ENCODE results near the gene AZU1.

AZU1 gene

GRCh38 chr19:872266-872951, 44.8 kb downstream of the AZU1 start:
- H3K36me3 ChIP-seq (ENCODE audit: control insufficient read depth, insufficient read depth, low read length) = peaks cover 2% of the 10 kb centered on the region
- no peak overlapping the region for H3K23ac ChIP-seq (ENCODE audit: low read length)
- H2BK5ac ChIP-seq (ENCODE audit: low read length) = no peak overlapping the region
- no CpG with 5 or more reads among the region's 27 CpGs for WGBS (ENCODE audit: extremely low coverage, insufficient coverage, low lambda C conversion rate)
- no peak overlapping the region for H2BK15ac ChIP-seq (replicated peaks; ENCODE audit: low read depth)
- no peak overlapping the region for H3K4me3 ChIP-seq (ENCODE audit: low read length)
- no peak overlapping the region for H3K4ac ChIP-seq (ENCODE audit: low read depth, low read length)
- no peak overlapping the region for H4K5ac ChIP-seq (ENCODE audit: low read length)
- H3K27ac ChIP-seq (ENCODE audit: low read depth, low read length) = no peak overlapping the region
- no peak overlapping the region for H3K18ac ChIP-seq (ENCODE audit: low read length)
- H3K79me1 ChIP-seq (ENCODE audit: low read length) = no peaks in the 10 kb centered on the region
- H2AK5ac ChIP-seq (ENCODE audit: low read length) = no peak overlapping the region
- no peak overlapping the region for H4K8ac ChIP-seq (ENCODE audit: low read depth, low read length)
- DNase-seq = peak; percentile 88
- no peaks in the 10 kb centered on the region for H3K4me1 ChIP-seq (ENCODE audit: control insufficient read depth, low read depth, low read length)
- H3K9ac ChIP-seq (ENCODE audit: low read length) = no peak overlapping the region
- H3K56ac ChIP-seq (ENCODE audit: low read length) = peak overlapping the region; percentile 25
- no peak overlapping the region for H2BK120ac ChIP-seq (ENCODE audit: low read depth, low read length)
- no peaks in the 10 kb centered on the region for H3K27me3 ChIP-seq (ENCODE audit: insufficient read depth, low read length, poor library complexity)
- H3K79me2 ChIP-seq (ENCODE audit: control insufficient read depth, insufficient read depth, low read length) = no peaks in the 10 kb centered on the region
- H3K4me2 ChIP-seq (ENCODE audit: low read length) = no peak overlapping the region

GRCh38 chr19:873084-873483, 45.4 kb downstream of the AZU1 start:
- H4K5ac ChIP-seq (ENCODE audit: low read length) = no peak overlapping the region
- no peak overlapping the region for H2AK5ac ChIP-seq (ENCODE audit: low read length)
- H4K8ac ChIP-seq (ENCODE audit: low read depth, low read length) = no peak overlapping the region
- no peaks in the 10 kb centered on the region for H3K4me1 ChIP-seq (ENCODE audit: control insufficient read depth, low read depth, low read length)
- no peak overlapping the region for H2BK5ac ChIP-seq (ENCODE audit: low read length)
- H3K18ac ChIP-seq (ENCODE audit: low read length) = no peak overlapping the region
- H3K4ac ChIP-seq (ENCODE audit: low read depth, low read length) = no peak overlapping the region
- no peak overlapping the region for H3K4me3 ChIP-seq (ENCODE audit: low read length)
- H3K79me1 ChIP-seq (ENCODE audit: low read length) = no peaks in the 10 kb centered on the region
- H3K56ac ChIP-seq (ENCODE audit: low read length) = no peak overlapping the region
- no CpG with 5 or more reads among the region's 13 CpGs for WGBS (ENCODE audit: extremely low coverage, insufficient coverage, low lambda C conversion rate)
- H3K23ac ChIP-seq (ENCODE audit: low read length) = no peak overlapping the region
- no peak overlapping the region for H2BK15ac ChIP-seq (replicated peaks; ENCODE audit: low read depth)
- no peaks in the 10 kb centered on the region for H3K79me2 ChIP-seq (ENCODE audit: control insufficient read depth, insufficient read depth, low read length)
- no peak overlapping the region for H3K4me2 ChIP-seq (ENCODE audit: low read length)
- no peak overlapping the region for H3K9ac ChIP-seq (ENCODE audit: low read length)
- peak; percentile 74 for DNase-seq
- H3K27ac ChIP-seq (ENCODE audit: low read depth, low read length) = no peak overlapping the region
- H3K27me3 ChIP-seq (ENCODE audit: insufficient read depth, low read length, poor library complexity) = no peaks in the 10 kb centered on the region
- no peak overlapping the region for H2BK120ac ChIP-seq (ENCODE audit: low read depth, low read length)
- H3K36me3 ChIP-seq (ENCODE audit: control insufficient read depth, insufficient read depth, low read length) = peaks cover 2% of the 10 kb centered on the region

GRCh38 chr19:873561-874041, 46.0 kb downstream of the AZU1 start:
- H3K27me3 ChIP-seq (ENCODE audit: insufficient read depth, low read length, poor library complexity) = no peaks in the 10 kb centered on the region
- H4K8ac ChIP-seq (ENCODE audit: low read depth, low read length) = no peak overlapping the region
- H3K79me1 ChIP-seq (ENCODE audit: low read length) = no peaks in the 10 kb centered on the region
- H3K36me3 ChIP-seq (ENCODE audit: control insufficient read depth, insufficient read depth, low read length) = peaks cover 2% of the 10 kb centered on the region
- no peak overlapping the region for H3K56ac ChIP-seq (ENCODE audit: low read length)
- no peaks in the 10 kb centered on the region for H3K4me1 ChIP-seq (ENCODE audit: control insufficient read depth, low read depth, low read length)
- H2AK5ac ChIP-seq (ENCODE audit: low read length) = no peak overlapping the region
- H4K5ac ChIP-seq (ENCODE audit: low read length) = no peak overlapping the region
- no peak overlapping the region for H2BK15ac ChIP-seq (replicated peaks; ENCODE audit: low read depth)
- H3K18ac ChIP-seq (ENCODE audit: low read length) = no peak overlapping the region
- WGBS (ENCODE audit: extremely low coverage, insufficient coverage, low lambda C conversion rate) = no CpG with 5 or more reads among the region's 22 CpGs
- no peak overlapping the region for H3K4me2 ChIP-seq (ENCODE audit: low read length)
- H3K4ac ChIP-seq (ENCODE audit: low read depth, low read length) = no peak overlapping the region
- H3K23ac ChIP-seq (ENCODE audit: low read length) = no peak overlapping the region
- no peaks in the 10 kb centered on the region for H3K79me2 ChIP-seq (ENCODE audit: control insufficient read depth, insufficient read depth, low read length)
- DNase-seq = no peak
- no peak overlapping the region for H2BK5ac ChIP-seq (ENCODE audit: low read length)
- H3K9ac ChIP-seq (ENCODE audit: low read length) = no peak overlapping the region
- no peak overlapping the region for H3K27ac ChIP-seq (ENCODE audit: low read depth, low read length)
- no peak overlapping the region for H2BK120ac ChIP-seq (ENCODE audit: low read depth, low read length)
- H3K4me3 ChIP-seq (ENCODE audit: low read length) = no peak overlapping the region

- Histone ChIP-seq H3K79me2 (ENCODE audit: control insufficient read depth, insufficient read depth, low read length) (no peaks in the 10 kb centered on the region), H3K4me2 (ENCODE audit: low read length) (no peak overlapping the region), H2BK15ac (replicated peaks; ENCODE audit: low read depth) (no peak overlapping the region), H3K36me3 (ENCODE audit: control insufficient read depth, insufficient read depth, low read length) (no peaks in the 10 kb centered on the region), H3K4ac (ENCODE audit: low read depth, low read length) (no peak overlapping the region), H3K4me3 (ENCODE audit: low read length) (no peak overlapping the region), H3K4me1 (ENCODE audit: control insufficient read depth, low read depth, low read length) (no peaks in the 10 kb centered on the region), H3K27me3 (ENCODE audit: insufficient read depth, low read length, poor library complexity) (no peaks in the 10 kb centered on the region), H4K8ac (ENCODE audit: low read depth, low read length) (no peak overlapping the region), H3K56ac (ENCODE audit: low read length) (no peak overlapping the region), H3K9ac (ENCODE audit: low read length) (no peak overlapping the region), H2AK5ac (ENCODE audit: low read length) (no peak overlapping the region), H2BK120ac (ENCODE audit: low read depth, low read length) (no peak overlapping the region), H2BK5ac (ENCODE audit: low read length) (no peak overlapping the region), H3K79me1 (ENCODE audit: low read length) (no peaks in the 10 kb centered on the region), H4K5ac (ENCODE audit: low read length) (no peak overlapping the region), H3K23ac (ENCODE audit: low read length) (no peak overlapping the region), H3K27ac (ENCODE audit: low read depth, low read length) (no peak overlapping the region), H3K18ac (ENCODE audit: low read length) (no peak overlapping the region)
- no CpG with 5 or more reads among the region's 28 CpGs for WGBS (ENCODE audit: extremely low coverage, insufficient coverage, low lambda C conversion rate)
- no peak for DNase-seq
Observed at GRCh38 chr19:875265-875879, 47.7 kb downstream of the AZU1 start.

- Histone ChIP-seq H4K5ac (ENCODE audit: low read length) (no peak overlapping the region), H3K4me3 (ENCODE audit: low read length) (no peak overlapping the region), H3K36me3 (ENCODE audit: control insufficient read depth, insufficient read depth, low read length) (peaks cover 1% of the 10 kb centered on the region), H3K18ac (ENCODE audit: low read length) (no peak overlapping the region), H3K9ac (ENCODE audit: low read length) (no peak overlapping the region), H3K4me2 (ENCODE audit: low read length) (no peak overlapping the region), H4K8ac (ENCODE audit: low read depth, low read length) (no peak overlapping the region), H3K23ac (ENCODE audit: low read length) (no peak overlapping the region), H3K56ac (ENCODE audit: low read length) (no peak overlapping the region), H3K79me1 (ENCODE audit: low read length) (no peaks in the 10 kb centered on the region), H2AK5ac (ENCODE audit: low read length) (no peak overlapping the region), H3K4ac (ENCODE audit: low read depth, low read length) (no peak overlapping the region), H3K27me3 (ENCODE audit: insufficient read depth, low read length, poor library complexity) (no peaks in the 10 kb centered on the region), H3K27ac (ENCODE audit: low read depth, low read length) (no peak overlapping the region), H3K4me1 (ENCODE audit: control insufficient read depth, low read depth, low read length) (no peaks in the 10 kb centered on the region), H2BK5ac (ENCODE audit: low read length) (no peak overlapping the region), H2BK120ac (ENCODE audit: low read depth, low read length) (no peak overlapping the region), H2BK15ac (replicated peaks; ENCODE audit: low read depth) (no peak overlapping the region), H3K79me2 (ENCODE audit: control insufficient read depth, insufficient read depth, low read length) (no peaks in the 10 kb centered on the region)
- no peak for DNase-seq
- WGBS (ENCODE audit: extremely low coverage, insufficient coverage, low lambda C conversion rate) = no CpG with 5 or more reads among the region's 18 CpGs
Observed at GRCh38 chr19:876089-876488, 48.5 kb downstream of the AZU1 start.
